Neural cell (in vitro differentiated cells): Measurements from ENCODE around the gene HHATL. TPM values are rescaled to one million over a fixed set of nuclear protein-coding genes. Genes with fewer than 3 reads are reported as not detected.

ENCODE experiments used
- H2AFZ ChIP-seq: fragments of 200-600, 300-800 bp; sonication (generic), shearing (Covaris generic); 2 replicates; pipeline ENCODE4 v1.6.0; 2014; ENCODE audit warnings: low read depth, mild to moderate bottlenecking, antibody characterized with exemption, low read length, moderate library complexity
- H3F3A ChIP-seq: fragments of 200-600 bp; shearing (Covaris generic); 2 replicates; pipeline ENCODE4 v1.6.1; 2016; ENCODE audit warnings: mild to moderate bottlenecking, moderate library complexity, mixed read lengths, antibody characterized with exemption, low read length; ENCODE audit not compliant: insufficient read depth, poor library complexity, severe bottlenecking
- H3K27ac ChIP-seq: fragments of 200-600, 300-800 bp; sonication (generic), shearing (Covaris generic); 2 replicates; pipeline ENCODE4 v1.5.1; 2014; ENCODE audit warnings: mild to moderate bottlenecking, low read length, moderate library complexity
- H3K27me3 ChIP-seq: fragments of 300-800, 200-600 bp; sonication (generic), shearing (Covaris generic); 2 replicates; pipeline ENCODE4 v1.6.0; 2014; ENCODE audit warnings: mild to moderate bottlenecking, low read depth, low read length, moderate library complexity; ENCODE audit not compliant: insufficient read depth
- H3K36me3 ChIP-seq: fragments of 300-800, 200-600 bp; sonication (generic), shearing (Covaris generic); 2 replicates; pipeline ENCODE4 v1.5.1; 2014; ENCODE audit warnings: mild to moderate bottlenecking, antibody characterized with exemption, low read length, moderate library complexity; ENCODE audit not compliant: insufficient read depth
- H3K4me2 ChIP-seq: fragments of 300-800, 200-600 bp; sonication (generic), shearing (Covaris generic); 2 replicates; pipeline ENCODE4 v1.6.0; 2014; ENCODE audit warnings: mild to moderate bottlenecking, low read length
- H3K4me3 ChIP-seq: fragments of 300-800, 200-600 bp; sonication (generic), shearing (Covaris generic); 2 replicates; pipeline ENCODE4 v1.5.1; 2014; ENCODE audit warnings: mild to moderate bottlenecking, low read length, moderate library complexity
- H3K79me2 ChIP-seq: fragments of 200-600 bp; shearing (Covaris generic); replicated peaks from 2 replicates; pipeline ENCODE4 v1.6.0; 2014; ENCODE audit warnings: mild to moderate bottlenecking, low read length, moderate library complexity; ENCODE audit not compliant: insufficient read depth
- H3K9ac ChIP-seq: fragments of 300-800, 200-600 bp; sonication (generic), shearing (Covaris generic); 2 replicates; pipeline ENCODE4 v1.6.1; 2016; ENCODE audit warnings: mild to moderate bottlenecking, low read length, mixed read lengths
- H3K9me2 ChIP-seq: fragments of 200-600 bp; shearing (Covaris generic); 2 replicates; pipeline ENCODE4 v1.6.1; 2016; ENCODE audit warnings: mild to moderate bottlenecking, low read length, mixed read lengths; ENCODE audit not compliant: insufficient read depth
- H3K9me3 ChIP-seq: fragments of 200-600, 300-800 bp; sonication (generic), shearing (Covaris generic); 2 replicates; pipeline ENCODE4 v1.6.1; 2016; ENCODE audit warnings: mild to moderate bottlenecking, mixed run types, low read length, moderate library complexity, mixed read lengths
- H4K20me1 ChIP-seq: fragments of 200-600 bp; shearing (Covaris generic); 2 replicates; pipeline ENCODE4 v1.6.1; 2016; ENCODE audit warnings: mild to moderate bottlenecking, mixed run types; ENCODE audit not compliant: insufficient read depth
- EP300 ChIP-seq: fragments of 450-650 bp; conservative IDR thresholded peaks from 2 replicates; pipeline ENCODE4 v1.6.1; 2014; ENCODE audit warnings: antibody characterized with exemption, mild to moderate bottlenecking, moderate library complexity; ENCODE audit not compliant: poor library complexity, severe bottlenecking
- EZH2 ChIP-seq: fragments of 200-600, 300-800 bp; shearing (Covaris generic), sonication (generic); IDR thresholded peaks from 2 replicates; pipeline ENCODE4 v1.6.1; 2014; ENCODE audit warnings: antibody characterized with exemption, low read length, borderline replicate concordance, mild to moderate bottlenecking; ENCODE audit not compliant: insufficient read depth, poor library complexity, severe bottlenecking
- MXI1 ChIP-seq: fragments of 450-650 bp; conservative IDR thresholded peaks from 2 replicates; pipeline ENCODE4 v1.6.1; 2014; ENCODE audit warnings: antibody characterized with exemption, mild to moderate bottlenecking; ENCODE audit not compliant: poor library complexity, severe bottlenecking
- POLR2AphosphoS5 ChIP-seq: IDR thresholded peaks from 2 replicates; pipeline ENCODE4 v1.6.1; 2012
- RAD21 ChIP-seq: fragments of 450-650 bp; conservative IDR thresholded peaks from 2 replicates; pipeline ENCODE4 v1.6.1; 2014; ENCODE audit warnings: antibody characterized with exemption, mild to moderate bottlenecking, moderate library complexity
- SMC3 ChIP-seq: fragments of 450-650 bp; conservative IDR thresholded peaks from 2 replicates; pipeline ENCODE4 v1.6.1; 2014; ENCODE audit warnings: antibody characterized with exemption, mild to moderate bottlenecking, moderate library complexity; ENCODE audit not compliant: poor library complexity
- TAF1 ChIP-seq: IDR thresholded peaks from 2 replicates; pipeline ENCODE4 v1.6.1; 2012; ENCODE audit warnings: low read depth
- polyA plus RNA-seq: library from polyadenylated mRNA; depleted of rRNA; stranded (reverse); fragments of >200 nt; gene quantifications from 2 replicates; pipeline ENCODE4 v1.2.3, GENCODE V29; 2014
- TF ChIP-seq, protein P1 (sequence below): fragments of 450-650 bp; IDR thresholded peaks from 2 replicates; pipeline ENCODE4 v1.5.1; 2014; ENCODE audit warnings: antibody characterized with exemption, mild to moderate bottlenecking, moderate library complexity; ENCODE audit not compliant: poor library complexity, severe bottlenecking
- TF ChIP-seq, protein P2 (sequence below): IDR thresholded peaks from 2 replicates; pipeline ENCODE4 v1.6.1; 2012; ENCODE audit warnings: borderline replicate concordance

The HHATL gene
- polyA plus RNA-seq, 1 donor from 2014 or later = not detected

DNA sequence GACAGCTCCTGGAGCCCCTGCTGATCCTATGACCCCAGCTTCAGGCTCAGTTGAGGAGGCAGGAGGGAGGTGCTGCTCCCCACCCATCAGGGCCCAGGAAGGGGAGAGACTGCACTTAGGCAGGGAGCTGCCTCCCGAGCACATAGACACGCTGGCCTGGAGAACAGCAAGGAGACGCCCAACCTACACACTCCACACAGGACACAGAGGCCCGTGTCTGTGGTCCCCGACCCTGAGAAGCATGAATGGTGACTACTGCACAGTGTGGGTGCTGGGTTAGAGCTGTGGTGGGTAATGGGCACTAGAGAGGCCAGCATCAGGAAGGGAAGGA lies 1.1 kb upstream of the HHATL start (continued):
- TF ChIP-seq, protein P1, sequence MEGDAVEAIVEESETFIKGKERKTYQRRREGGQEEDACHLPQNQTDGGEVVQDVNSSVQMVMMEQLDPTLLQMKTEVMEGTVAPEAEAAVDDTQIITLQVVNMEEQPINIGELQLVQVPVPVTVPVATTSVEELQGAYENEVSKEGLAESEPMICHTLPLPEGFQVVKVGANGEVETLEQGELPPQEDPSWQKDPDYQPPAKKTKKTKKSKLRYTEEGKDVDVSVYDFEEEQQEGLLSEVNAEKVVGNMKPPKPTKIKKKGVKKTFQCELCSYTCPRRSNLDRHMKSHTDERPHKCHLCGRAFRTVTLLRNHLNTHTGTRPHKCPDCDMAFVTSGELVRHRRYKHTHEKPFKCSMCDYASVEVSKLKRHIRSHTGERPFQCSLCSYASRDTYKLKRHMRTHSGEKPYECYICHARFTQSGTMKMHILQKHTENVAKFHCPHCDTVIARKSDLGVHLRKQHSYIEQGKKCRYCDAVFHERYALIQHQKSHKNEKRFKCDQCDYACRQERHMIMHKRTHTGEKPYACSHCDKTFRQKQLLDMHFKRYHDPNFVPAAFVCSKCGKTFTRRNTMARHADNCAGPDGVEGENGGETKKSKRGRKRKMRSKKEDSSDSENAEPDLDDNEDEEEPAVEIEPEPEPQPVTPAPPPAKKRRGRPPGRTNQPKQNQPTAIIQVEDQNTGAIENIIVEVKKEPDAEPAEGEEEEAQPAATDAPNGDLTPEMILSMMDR = no peak
- TF ChIP-seq MXI1 = no peak

DNA sequence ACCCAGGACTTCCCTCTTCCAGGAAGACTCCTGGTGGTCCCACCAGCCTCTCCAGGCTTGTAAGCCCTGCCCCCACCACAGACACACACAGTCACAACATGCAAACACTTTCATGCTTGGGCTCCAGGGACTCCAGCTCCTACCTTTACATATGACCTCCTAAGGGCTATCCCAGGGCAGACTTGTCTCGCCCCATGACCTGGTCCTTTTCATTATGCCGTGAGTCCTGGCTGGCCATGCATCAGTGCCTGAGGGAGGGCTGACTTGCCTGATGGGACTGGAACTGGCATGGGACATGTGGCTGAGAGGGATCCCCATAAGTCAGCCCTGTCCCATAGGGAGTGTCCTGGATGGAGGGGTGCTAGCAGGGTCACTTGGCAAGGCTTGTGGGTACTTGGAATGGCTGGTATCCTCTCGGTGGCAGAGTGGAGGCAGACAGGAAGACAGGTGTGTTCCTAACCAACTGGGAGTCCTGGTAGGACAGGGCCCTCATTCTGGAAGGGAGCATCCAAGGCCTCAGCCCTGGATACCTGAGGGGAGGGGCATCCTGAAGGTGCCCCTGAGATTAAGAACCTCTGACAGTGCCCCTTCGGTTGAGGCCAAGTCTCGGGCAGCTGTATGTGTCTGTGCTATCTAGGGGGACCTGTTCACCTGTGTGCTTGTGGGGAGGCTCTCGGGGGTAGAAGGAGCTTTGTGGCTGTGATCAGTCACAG lies 540 bp upstream of the HHATL start:
- no peaks in the 10 kb centered on the region for H3K36me3 ChIP-seq
- no peaks in the 10 kb centered on the region for H3F3A ChIP-seq
- H3K4me3 ChIP-seq = no peak overlapping the region
- TF ChIP-seq POLR2AphosphoS5 (no peak), EP300 (no peak), SMC3 (no peak), RAD21 (no peak), TAF1 (no peak), MXI1 (no peak), EZH2 (no peak)
- TF ChIP-seq, protein P2, sequence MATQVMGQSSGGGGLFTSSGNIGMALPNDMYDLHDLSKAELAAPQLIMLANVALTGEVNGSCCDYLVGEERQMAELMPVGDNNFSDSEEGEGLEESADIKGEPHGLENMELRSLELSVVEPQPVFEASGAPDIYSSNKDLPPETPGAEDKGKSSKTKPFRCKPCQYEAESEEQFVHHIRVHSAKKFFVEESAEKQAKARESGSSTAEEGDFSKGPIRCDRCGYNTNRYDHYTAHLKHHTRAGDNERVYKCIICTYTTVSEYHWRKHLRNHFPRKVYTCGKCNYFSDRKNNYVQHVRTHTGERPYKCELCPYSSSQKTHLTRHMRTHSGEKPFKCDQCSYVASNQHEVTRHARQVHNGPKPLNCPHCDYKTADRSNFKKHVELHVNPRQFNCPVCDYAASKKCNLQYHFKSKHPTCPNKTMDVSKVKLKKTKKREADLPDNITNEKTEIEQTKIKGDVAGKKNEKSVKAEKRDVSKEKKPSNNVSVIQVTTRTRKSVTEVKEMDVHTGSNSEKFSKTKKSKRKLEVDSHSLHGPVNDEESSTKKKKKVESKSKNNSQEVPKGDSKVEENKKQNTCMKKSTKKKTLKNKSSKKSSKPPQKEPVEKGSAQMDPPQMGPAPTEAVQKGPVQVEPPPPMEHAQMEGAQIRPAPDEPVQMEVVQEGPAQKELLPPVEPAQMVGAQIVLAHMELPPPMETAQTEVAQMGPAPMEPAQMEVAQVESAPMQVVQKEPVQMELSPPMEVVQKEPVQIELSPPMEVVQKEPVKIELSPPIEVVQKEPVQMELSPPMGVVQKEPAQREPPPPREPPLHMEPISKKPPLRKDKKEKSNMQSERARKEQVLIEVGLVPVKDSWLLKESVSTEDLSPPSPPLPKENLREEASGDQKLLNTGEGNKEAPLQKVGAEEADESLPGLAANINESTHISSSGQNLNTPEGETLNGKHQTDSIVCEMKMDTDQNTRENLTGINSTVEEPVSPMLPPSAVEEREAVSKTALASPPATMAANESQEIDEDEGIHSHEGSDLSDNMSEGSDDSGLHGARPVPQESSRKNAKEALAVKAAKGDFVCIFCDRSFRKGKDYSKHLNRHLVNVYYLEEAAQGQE = no peak
- TF ChIP-seq, protein P1 = no peak
- H3K79me2 ChIP-seq = no peaks in the 10 kb centered on the region
- no peak overlapping the region for H2AFZ ChIP-seq
- H3K9ac ChIP-seq = no peak overlapping the region
- H3K9me3 ChIP-seq = no peaks in the 10 kb centered on the region
- H4K20me1 ChIP-seq = no peaks in the 10 kb centered on the region
- no peaks in the 10 kb centered on the region for H3K27me3 ChIP-seq
- no peak overlapping the region for H3K4me2 ChIP-seq
- no peaks in the 10 kb centered on the region for H3K9me2 ChIP-seq
- H3K27ac ChIP-seq = no peak overlapping the region
